ENCODE results near the gene NFIB.

The NFIB gene

DNA sequence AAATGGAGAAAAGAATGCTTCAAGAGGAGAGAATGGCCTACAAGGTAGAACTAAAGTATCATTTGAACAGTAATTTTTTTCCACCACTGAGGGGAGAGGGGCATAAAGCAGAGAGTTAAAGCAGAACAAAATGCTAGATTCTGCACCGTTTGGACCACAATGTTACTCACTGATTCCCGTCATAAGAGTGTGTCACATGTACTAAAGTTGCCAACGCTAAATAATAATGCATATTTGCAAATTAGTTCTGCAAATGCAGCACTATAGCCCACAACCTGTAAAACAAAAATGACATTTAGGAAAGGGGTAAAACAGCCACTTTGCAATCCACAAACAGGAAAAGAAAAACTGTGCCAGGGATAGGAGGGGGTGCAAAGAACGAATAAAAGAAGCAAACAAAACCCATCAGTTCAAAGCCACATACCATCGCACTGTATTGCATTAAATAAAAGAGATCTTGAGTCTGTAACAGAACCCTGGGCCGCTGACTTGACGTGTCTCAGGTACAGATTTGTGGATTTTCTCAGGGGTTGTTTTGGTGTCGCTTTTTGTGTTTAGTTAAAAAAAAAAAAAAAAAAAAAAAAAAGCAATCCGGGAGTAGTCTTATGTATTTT is 7.7 kb upstream of the NFIB start:
- no peak for DNase-seq (ENCODE audit: low read depth, low spot score)

GRCh38 chr9:14320271-14321181 is 6.6 kb upstream of the NFIB start:
- DNase-seq (ENCODE audit: low read depth, low spot score): no peak

- DNase-seq (ENCODE audit: low read depth, low spot score): no peak
Measured at GRCh38 chr9:14318934-14319580, 5.1 kb upstream of the NFIB start.

DNA sequence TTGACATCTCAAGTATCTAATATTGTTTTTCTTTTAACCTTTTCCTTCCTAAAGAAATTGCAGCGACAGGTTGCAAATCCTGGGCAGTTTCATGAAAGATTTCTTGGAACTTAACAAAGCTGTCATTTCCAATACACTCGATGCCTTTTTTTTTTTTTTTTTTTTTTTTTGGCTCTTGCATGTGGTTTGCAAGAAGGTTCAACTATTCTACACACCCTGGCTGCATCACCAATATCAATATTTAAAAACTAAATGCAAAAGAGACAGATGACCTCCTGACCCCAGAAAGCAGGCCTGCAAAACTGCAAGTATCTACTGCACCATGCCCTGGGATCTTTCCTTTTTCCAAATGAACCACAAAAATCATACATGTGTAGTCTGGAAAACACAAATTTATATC is 4.4 kb upstream of the NFIB start:
- no peak for DNase-seq (ENCODE audit: low read depth, low spot score)

DNA sequence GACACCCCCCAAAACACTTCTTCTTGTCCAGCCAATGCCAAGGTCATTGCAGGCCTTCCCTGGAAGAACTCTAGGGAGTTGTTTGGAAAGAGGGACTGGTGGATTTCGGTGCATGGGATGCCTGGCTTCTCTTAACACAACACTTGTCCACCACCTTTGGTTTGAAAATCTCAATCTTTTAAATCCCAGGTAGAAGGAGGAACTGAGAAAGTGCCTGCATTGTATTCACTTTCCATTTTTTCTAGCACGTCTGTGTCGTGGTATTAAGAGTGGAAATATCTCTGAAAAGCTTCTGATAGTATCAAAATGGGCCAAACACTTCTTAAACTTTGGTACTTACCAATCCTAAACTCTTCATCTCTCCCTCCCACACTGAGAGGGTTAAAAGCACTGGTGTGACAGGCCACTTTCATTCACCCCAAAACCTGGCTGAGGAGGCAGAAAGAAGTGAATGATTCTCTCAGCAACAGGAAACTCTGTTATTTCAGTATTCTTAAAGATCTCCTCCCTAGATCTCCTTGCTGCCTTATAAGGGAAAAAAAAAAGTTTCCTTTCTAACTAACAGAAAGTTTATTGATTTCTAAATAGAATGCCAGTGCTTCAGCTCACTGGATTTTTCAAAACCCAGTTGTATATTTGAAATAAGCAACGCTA is 3.9 kb upstream of the NFIB start:
- DNase-seq (ENCODE audit: low read depth, low spot score): no peak

GRCh38 chr9:14316602-14317300 is 2.8 kb upstream of the NFIB start:
- no peak for DNase-seq (ENCODE audit: low read depth, low spot score)

DNA sequence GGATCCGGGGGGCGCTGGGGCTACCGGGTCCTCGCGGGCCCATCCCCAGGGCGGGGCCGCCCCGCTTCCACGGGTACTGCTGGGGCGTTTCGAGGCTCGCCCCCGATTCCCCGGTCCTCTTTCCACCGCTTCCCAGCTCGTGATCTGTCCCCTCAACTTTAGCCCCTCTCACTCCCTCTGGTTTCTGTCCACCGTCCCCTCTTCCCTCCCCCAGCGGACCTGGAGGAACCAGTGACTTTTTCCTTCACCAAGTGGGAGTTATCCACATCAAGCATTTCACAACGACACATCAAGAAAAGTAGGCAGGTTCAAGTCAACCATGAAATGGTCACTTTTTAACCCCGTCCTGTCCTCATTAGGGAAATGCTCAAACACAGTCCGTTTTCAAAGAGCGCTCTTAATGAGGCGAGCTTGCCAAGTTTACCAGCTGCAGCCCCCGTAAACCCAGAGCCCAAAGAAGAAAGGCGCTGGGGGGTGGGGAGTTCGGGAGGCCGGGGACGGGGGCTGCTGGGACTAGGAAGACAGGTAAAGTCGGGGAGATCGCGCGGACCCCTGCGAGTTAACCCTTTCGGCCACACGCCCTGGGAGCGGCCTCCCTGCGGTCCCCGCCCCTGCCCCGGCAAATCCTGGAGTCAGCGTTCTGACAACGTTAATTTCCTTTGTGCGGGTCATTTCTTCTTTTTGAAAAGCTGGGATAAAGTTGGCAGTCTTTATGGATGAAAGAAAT is 2.1 kb upstream of the NFIB start:
- no peak for DNase-seq (ENCODE audit: low read depth, low spot score)

DNA sequence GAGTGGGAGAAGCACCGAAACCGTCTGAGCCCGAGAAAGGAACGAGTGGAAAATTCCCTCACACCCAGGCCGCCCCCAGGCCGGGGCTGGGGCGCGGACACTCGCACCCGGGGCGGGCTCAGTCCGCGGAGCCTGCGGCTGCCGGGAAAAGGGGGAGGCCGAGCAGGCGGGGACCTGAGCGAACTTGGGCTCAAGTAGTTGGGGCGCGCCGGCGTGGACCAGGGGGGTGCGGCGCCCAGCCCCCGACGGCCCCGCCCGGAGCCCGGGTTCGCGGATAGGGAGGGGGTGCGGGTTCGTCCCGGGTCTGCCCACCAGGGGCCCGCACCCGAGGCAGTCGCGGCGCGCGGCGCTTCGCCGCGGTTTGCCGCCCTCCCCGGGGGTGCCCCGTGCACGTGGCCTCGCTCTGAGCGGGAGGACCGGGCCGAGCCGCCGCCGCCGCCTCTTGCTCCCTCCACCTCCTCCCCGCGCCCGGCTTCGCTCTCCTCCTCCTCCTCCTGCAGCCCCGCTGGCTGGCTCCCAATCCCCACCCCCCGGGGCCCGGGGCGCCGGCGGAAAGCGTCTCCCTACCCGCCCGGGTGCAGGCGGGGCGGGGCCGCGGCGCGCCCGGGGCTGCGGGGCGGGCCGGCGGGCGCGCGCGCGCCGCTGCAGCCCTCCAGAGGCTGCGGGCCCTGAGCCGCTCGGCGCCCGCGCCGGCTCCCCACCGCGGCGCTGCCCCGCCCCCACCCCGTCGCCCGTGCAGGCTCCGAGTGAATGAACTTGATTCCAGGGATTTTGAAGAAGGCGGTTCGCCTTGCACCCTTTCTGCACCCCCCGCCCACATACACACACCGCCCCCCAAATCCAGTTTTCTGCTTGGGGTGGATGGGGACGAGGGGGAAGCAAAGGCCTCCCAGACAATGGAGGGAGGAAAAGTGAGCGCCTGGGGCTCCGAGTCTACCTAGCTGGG is 1.3 kb upstream of the NFIB start:
- DNase-seq (ENCODE audit: low read depth, low spot score): no peak

- DNase-seq (ENCODE audit: low read depth, low spot score): no peak
Measured at GRCh38 chr9:14314424-14314928, 535 bp upstream of the NFIB start.

- DNase-seq (ENCODE audit: low read depth, low spot score): no peak
Measured at GRCh38 chr9:14313378-14313940, 482 bp downstream of the NFIB start.

DNA sequence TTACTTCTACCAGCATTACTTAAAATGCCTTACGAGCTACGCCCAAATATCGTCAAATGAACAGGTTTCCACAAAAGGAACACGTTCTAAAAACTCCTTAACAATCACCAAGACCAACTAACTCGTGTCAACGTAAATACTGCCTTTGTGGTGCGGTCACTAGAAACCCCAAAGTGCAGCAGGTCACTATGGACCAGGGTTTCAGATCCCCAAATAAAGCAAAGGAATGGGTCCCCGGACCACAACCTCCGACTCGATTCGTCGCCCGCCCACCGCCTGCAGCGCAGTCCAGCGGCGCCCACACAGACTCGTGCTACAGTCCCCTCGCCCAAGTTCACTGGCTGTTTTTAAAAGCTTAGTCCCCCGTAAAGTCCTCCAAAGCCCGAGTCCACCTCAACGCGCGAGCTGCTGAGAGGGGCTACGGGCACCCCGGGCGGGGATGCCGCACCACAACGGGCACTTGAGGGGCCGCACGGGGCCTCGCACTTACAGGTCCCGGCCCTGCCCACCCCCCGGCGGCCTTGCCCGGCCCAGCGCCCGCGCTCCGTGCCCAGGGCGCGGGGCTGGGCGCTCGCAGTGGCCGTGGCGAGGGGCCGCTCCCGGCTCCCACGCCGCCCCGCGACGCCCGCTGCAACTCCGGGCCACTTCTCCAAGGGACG is 1.1 kb downstream of the NFIB start:
- no peak for DNase-seq (ENCODE audit: low read depth, low spot score)

DNA sequence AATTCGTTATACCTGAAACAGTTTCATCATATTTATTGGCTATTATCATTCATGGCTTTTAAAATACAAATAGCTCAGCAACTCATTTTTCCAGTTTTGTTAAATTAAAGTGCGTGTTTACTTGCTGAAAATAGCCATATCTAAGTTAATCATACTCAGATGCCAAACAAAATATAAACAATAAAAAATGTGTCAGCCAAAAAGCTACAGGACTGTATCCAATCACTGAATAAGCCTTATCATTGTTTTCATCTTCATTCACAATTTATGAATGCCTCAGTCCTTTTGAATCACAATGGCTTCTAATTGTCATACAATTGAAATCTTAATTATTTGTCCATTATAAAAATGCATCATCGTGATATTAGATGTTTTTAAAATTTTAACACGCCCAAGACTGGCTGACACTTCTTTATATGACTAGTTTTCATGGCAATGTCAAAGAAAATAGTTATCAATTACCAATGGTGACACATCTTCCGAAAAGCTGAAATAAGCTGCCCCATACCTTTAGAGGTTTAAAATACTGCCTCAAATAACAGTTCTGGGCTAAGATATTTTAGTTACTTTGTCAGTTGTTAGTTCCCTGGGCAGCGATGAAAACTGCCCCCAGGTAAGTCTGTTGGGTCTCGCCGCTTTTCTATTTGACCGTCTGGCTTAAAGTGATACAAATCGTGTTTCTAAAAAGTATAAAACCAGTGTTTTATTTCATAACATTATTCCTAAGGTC is 1.8 kb downstream of the NFIB start:
- DNase-seq (ENCODE audit: low read depth, low spot score): no peak

DNA sequence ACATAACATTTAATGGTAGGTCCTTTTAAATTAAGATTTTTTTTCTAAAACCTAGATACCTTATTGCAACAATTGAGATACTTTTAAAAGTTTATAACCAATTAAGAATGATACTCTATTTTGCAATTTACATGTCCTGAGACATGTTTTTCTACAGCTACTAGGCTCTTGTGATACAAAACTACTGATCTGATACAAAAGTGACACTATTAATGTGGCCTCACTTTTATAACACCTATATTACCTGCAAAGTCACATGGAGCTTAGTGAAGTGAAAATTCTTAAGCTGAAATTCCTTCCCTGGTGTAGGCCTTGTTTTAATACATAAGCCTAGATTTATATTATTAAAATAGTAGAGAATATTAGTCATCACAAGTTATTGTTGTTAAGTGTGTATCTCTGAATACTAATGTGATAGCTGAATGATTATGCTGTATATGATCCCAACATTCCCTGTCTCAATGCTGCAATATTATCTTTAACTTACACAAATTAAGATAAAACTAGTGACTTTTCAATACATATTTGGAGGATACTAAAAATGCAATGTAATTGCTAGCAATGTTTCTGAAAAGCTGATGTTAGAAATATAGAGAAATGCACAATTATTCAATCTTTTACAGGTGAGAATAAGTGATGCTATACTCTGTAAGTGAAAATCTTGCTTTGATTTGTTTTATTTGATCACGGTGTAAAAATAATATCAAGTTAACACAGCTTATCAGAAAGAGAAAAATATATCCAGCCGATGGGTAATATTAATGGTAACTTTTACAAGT is 2.6 kb downstream of the NFIB start:
- no peak for DNase-seq (ENCODE audit: low read depth, low spot score)

GRCh38 chr9:14310311-14310710 is 3.6 kb downstream of the NFIB start:
- DNase-seq (ENCODE audit: low read depth, low spot score): no peak

DNA sequence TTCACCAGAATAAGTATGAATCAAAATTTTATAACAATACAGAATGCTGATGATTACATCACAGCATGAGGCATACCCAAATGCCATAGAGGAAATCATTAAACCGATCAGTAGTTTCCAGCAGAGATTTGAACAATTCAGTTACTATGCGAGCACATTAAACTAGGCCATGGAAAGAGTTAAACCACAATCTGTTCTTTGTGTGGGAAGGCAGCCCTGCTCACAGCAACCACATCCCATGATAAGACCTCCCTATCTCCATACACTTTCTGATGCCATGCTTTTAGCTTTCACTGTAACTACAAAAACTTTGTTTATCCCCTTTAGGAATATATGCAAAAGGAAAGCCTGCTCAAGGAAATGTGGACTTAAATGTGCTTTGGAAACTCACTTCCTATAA is 4.5 kb downstream of the NFIB start:
- DNase-seq (ENCODE audit: low read depth, low spot score): no peak

DNA sequence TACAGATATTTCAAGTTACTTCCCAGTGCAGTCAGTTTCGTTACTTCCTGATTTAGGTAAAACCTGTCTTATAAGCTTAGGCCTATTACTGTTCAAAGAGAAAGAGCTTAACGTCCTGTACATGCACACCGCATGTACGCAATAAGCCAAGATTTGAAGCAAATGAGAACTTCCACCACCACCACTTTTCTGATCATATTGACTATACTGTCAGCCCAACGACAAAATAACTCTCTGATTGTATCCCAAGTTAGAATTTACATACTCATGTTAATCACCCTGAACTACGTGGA is 5.1 kb downstream of the NFIB start:
- DNase-seq (ENCODE audit: low read depth, low spot score): no peak

Measured in activated CD4-positive, CD25-positive, alpha-beta regulatory T cell treated with anti-CD3 and anti-CD28 coated beads, Interleukin-2, amount 50 U/mL, for 16 hours (primary cell).